Measurements from ENCODE around the gene CLASRP. TPM values are rescaled to one million over a fixed set of nuclear protein-coding genes. Genes with fewer than 3 reads are reported as not detected.

CLASRP gene
- total RNA-seq, 1 donor from 2014 or later, result 4.2 TPM

GRCh38 chr19:45019187-45019586, 19.7 kb upstream of the CLASRP start:
- DNase-seq (ENCODE audit: low read depth in 2 of 2), result no peak

DNA sequence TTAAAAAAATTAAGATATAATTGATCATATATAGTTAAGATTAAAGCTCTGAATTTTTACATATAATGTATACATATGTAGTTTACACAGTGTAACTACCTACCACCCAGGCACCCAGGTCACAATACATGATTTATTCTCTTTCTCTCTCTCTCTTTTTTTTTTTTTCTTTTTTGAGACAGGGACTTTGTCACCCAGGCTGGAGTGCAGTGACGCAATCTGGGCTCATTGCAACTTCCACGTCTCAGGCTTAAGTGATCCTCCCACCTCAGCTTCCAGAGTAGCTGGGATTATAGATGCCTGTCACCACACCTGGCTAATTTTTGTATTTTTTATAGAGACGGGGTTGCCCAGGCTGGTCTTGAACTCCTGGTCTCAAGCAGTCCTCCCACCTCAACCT, 18.8 kb upstream of the CLASRP start:
- DNase-seq (ENCODE audit: low read depth in 2 of 2), result no peak

GRCh38 chr19:45021971-45022370, 16.9 kb upstream of the CLASRP start:
- no peak for DNase-seq (ENCODE audit: low read depth in 2 of 2)

GRCh38 chr19:45023048-45023447, 15.8 kb upstream of the CLASRP start:
- DNase-seq (ENCODE audit: low read depth in 2 of 2), result no peak

GRCh38 chr19:45025264-45025663, 13.6 kb upstream of the CLASRP start:
- DNase-seq (ENCODE audit: low read depth in 2 of 2), result no peak

DNA sequence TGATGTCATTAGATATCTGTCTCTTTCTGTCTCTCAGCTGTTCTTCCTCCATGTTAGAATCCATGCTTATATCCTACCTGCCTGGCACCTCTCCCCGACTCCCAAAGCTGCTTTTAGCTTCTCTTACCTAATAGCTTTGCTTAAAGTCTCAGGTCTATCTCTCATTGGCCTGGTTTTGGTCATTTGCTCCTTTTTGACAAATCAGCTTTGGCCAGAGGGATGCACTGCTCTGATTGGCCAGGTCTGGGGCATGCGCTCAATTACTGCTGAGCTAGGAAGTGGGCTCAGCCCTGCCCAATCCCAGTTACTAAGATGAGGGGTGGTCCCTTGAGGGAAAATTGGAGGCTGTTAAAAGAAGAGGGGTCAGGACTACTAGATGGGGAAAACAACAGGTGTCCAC, 11.5 kb upstream of the CLASRP start:
- no peak for DNase-seq (ENCODE audit: low read depth in 2 of 2)

DNA sequence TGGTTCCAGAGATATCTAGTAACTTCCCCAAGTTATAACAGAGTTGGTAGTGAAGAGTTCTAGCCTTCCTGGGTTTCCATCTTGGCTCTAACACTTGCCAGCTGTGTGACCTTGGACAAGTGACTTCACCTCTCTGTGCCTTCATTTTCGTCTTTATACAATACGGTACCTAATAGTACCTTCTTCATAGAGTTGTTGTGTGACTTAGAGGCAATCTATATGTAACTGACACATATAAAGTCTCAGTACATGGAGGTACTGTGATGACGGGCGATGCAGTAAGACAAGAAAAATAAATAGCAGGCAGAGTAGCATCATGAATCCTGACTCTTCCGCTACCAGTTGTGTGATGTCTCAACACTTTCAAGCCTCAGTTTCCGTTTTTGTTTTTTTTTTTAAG, 8.0 kb upstream of the CLASRP start:
- no peak for DNase-seq (ENCODE audit: low read depth in 2 of 2)

- DNase-seq (ENCODE audit: low read depth in 2 of 2), result no peak
Observed at GRCh38 chr19:45032421-45032820, 6.4 kb upstream of the CLASRP start.

GRCh38 chr19:45035755-45036154, 3.1 kb upstream of the CLASRP start:
- DNase-seq (ENCODE audit: low read depth in 2 of 2), result no peak

GRCh38 chr19:45037393-45038169, 1.3 kb upstream of the CLASRP start:
- DNase-seq (ENCODE audit: low read depth in 2 of 2), result no peak

DNA sequence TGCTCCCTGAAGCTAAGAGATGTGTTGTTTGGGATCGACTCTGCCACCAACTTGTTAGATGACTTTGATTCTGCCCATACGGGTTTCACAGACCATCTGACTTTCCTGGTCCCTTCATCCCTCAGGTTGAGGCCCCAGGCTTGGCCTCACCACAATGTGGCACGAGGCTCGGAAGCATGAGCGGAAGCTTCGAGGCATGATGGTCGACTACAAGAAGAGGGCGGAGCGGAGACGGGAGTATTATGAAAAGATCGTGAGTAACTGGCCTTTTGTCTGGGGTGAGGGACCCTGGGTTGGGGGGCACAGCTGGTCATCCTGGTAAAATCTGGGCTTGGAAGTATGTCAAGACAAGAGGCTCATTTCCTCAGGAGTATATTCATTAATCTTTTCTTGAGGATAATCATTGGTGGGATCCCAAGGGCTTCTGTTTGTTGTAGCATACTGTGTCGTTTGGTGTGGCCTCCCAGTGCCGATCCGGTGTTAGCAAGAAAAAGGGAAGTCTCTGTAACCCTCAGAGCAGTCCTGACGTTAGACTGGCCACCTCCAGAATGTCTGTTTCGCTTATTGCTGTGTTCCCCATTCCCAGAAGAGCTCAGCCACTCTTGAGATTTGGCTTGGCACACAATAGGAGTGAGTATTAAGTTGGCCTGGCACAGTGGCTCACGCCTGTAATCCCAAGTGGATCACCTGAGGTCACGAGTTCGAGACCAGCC, 1.4 kb downstream of the CLASRP start:
- DNase-seq (ENCODE audit: low read depth in 2 of 2), result no peak

- no peak for DNase-seq (ENCODE audit: low read depth in 2 of 2)
Observed at GRCh38 chr19:45041125-45041524, 2.3 kb downstream of the CLASRP start.

DNA sequence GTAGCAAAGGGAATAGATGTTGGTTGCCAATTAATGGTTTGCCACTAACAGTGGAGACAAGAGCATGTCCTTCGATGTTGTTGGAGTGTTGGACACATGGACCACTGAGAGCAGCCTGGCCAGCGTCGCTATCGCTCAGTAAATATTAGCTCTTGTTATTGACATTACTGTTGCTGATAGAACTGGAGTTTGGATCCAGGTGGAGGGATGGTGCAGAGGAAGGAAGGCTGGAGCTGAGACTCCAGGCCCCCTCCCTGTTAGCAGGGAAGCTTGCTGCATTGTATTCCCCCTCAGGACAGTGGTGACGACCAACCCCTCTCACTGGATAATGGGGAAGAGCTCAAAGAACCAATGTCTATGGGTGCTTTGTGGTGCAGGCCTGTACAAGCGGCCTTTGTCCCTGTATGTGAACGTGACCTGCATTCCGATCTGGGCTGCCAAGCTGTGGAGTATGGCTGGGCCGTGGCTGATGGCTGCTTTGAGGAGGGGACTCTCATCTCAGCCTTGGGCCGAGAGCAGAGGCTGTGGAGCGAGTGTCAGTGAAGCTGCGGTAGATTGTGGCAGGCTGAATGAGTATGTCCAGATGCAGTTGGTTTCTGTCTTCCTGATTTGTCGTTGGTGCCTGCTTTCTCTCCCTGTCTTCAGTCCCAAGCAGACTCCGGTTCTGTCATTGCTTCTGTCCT, 7.0 kb downstream of the CLASRP start:
- DNase-seq (ENCODE audit: low read depth in 2 of 2), result no peak

GRCh38 chr19:45046355-45046754, 7.5 kb downstream of the CLASRP start:
- DNase-seq (ENCODE audit: low read depth in 2 of 2), result no peak

GRCh38 chr19:45047188-45047797, 8.4 kb downstream of the CLASRP start:
- no peak for DNase-seq (ENCODE audit: low read depth in 2 of 2)

- no peak for DNase-seq (ENCODE audit: low read depth in 2 of 2)
Observed at GRCh38 chr19:45049073-45049736, 10.4 kb downstream of the CLASRP start.

DNA sequence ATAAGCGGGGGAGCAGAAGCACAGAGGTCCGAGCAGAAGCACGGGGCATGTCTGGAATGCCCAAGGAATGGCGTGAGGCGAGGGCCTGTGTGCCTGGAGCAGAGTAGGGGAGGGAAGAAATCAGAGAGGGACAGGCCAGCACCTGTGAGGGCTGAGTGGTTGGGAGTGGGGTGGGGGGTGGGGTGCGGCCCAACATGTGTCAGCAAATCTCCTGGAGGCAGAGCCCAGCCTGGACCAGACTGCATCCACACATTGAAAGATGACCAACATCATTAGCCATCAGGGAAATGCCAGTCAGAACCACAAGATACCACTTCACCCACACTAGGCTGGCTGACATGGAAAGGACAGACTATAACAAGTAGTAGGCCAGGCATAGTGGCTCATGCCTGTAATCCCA, 11.2 kb downstream of the CLASRP start:
- DNase-seq (ENCODE audit: low read depth in 2 of 2), result no peak

GRCh38 chr19:45051929-45052579, 13.2 kb downstream of the CLASRP start:
- DNase-seq (ENCODE audit: low read depth in 2 of 2), result no peak

GRCh38 chr19:45056831-45057230, 18.0 kb downstream of the CLASRP start:
- DNase-seq (ENCODE audit: low read depth in 2 of 2), result no peak

- DNase-seq (ENCODE audit: low read depth in 2 of 2), result no peak
Observed at GRCh38 chr19:45057444-45057843, 18.6 kb downstream of the CLASRP start.

DNA sequence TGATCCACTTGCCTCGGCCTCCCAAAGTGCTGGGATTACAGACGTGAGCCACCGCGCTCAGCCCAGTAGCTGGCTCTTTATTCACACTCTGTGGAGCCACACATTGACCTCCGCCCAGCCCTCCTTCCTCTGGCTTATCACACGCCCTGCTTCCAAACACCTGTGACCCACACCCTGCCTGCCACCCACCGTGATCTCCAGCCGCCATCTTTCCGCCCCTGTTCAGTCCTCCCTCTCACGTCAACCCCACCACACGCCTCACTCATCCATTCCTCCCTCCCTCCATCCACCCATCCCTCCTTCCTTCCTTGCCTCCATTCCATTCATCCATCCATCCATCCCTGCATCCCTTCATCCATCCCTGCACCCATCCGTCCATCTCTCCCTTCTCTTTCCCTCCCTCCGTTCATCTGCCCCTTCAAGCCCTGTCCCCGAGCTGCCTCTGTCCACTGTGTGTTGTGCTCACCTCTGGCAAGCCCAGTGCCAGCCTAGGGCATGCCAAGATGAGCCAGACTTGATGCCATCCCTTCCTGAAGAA, 19.8 kb downstream of the CLASRP start:
- no peak for DNase-seq (ENCODE audit: low read depth in 2 of 2)

Data from dermis microvascular lymphatic vessel endothelial cell (primary cell).